PC-9 (cell line): ENCODE data around the gene TDP2. TPM values are rescaled to one million over a fixed set of nuclear protein-coding genes. Genes with fewer than 3 reads are reported as not detected.
"Not testable (repeated sequence)": the region's sequence is repeated elsewhere in the genome, so short reads cannot be mapped to it uniquely, and the experiment has no call there.

ENCODE experiments used
- BruUV-seq: library from RNA; stranded (reverse); fragments of 400-500 nt; replicated peaks from 2 replicates; lab custom pipeline; 2021; lab: Mats Ljungman, UMichigan
- CTCF ChIA-PET: fragments of 300-600 bp; sonication (Branson Sonifier 250); formaldehyde crosslinking; loops from one replicate; lab custom pipeline; 2022; ENCODE audit warnings: antibody characterized with exemption; lab: Charles Lee
- POLR2A ChIA-PET: fragments of 300-600 bp; sonication (Branson Sonifier 250); formaldehyde crosslinking; loops from one replicate; lab custom pipeline; 2022; ENCODE audit warnings: antibody characterized with exemption; ENCODE audit not compliant: unreplicated experiment; lab: Charles Lee
- DNase-seq, 2 experiments: peaks; one replicate each; pipeline versions ENCODE4 v3.0.0 to v3.0.0-alpha.2; 2015 to 2022; ENCODE audit warnings: mixed read lengths in 1 of 2
- H2AFZ ChIP-seq: fragments of 200-600 bp; sonication (generic); 2 replicates; pipeline ENCODE4 v1.8.1; 2017; ENCODE audit warnings: antibody characterized with exemption
- H3F3A ChIP-seq: fragments of 200-600 bp; sonication (generic); 2 replicates; pipeline ENCODE4 v1.8.1; 2017; ENCODE audit warnings: antibody characterized with exemption, mild to moderate bottlenecking, low read depth; ENCODE audit not compliant: insufficient read depth
- H3K27ac ChIP-seq: fragments of 200-600 bp; sonication (generic); 2 replicates; pipeline ENCODE4 v1.6.1; 2016; ENCODE audit warnings: mixed run types
- H3K27me3 ChIP-seq: fragments of 200-600 bp; sonication (generic); 2 replicates; pipeline ENCODE4 v1.6.1; 2016; ENCODE audit warnings: low read depth, mixed run types; ENCODE audit not compliant: insufficient read depth
- H3K36me3 ChIP-seq: fragments of 200-600 bp; sonication (generic); 2 replicates; pipeline ENCODE4 v1.6.1; 2016; ENCODE audit warnings: low read depth, mixed run types
- H3K4me1 ChIP-seq: fragments of 200-600 bp; sonication (generic); replicated peaks from 2 replicates; pipeline ENCODE4 v1.6.1; 2016; ENCODE audit warnings: mixed run types; ENCODE audit not compliant: insufficient read depth
- H3K4me2 ChIP-seq: fragments of 200-600 bp; sonication (generic); 2 replicates; pipeline ENCODE4 v1.6.1; 2017; ENCODE audit warnings: mixed run types
- H3K4me3 ChIP-seq: fragments of 200-600 bp; sonication (generic); 2 replicates; pipeline ENCODE4 v1.6.1; 2016; ENCODE audit warnings: mixed run types
- H3K79me2 ChIP-seq: fragments of 200-600 bp; sonication (generic); 2 replicates; pipeline ENCODE4 v1.6.1; 2017; ENCODE audit warnings: low read depth, mixed run types
- H3K9me2 ChIP-seq: fragments of 200-600 bp; sonication (generic); 2 replicates; pipeline ENCODE4 v1.8.1; 2017; ENCODE audit warnings: mild to moderate bottlenecking; ENCODE audit not compliant: insufficient read depth
- H3K9me3 ChIP-seq: fragments of 200-600 bp; sonication (generic); 2 replicates; pipeline ENCODE4 v1.8.1; 2016; ENCODE audit warnings: low read depth; ENCODE audit not compliant: insufficient read depth
- H4K20me1 ChIP-seq: fragments of 200-600 bp; sonication (generic); 2 replicates; pipeline ENCODE4 v1.8.1; 2017; ENCODE audit not compliant: insufficient read depth
- CTCF ChIP-seq: fragments of 200-600 bp; sonication (generic); conservative IDR thresholded peaks from 2 replicates; pipeline ENCODE4 v1.6.1; 2017; ENCODE audit warnings: mixed run types, antibody characterized with exemption, mild to moderate bottlenecking, moderate library complexity
- EZH2 ChIP-seq: fragments of 200-600 bp; sonication (generic); IDR thresholded peaks from 2 replicates; pipeline ENCODE4 v1.8.0; 2017; ENCODE audit warnings: antibody characterized with exemption, low read depth
- intact Hi-C: fragments of 100-400 bp; cut with micrococcal nuclease; formaldehyde crosslinking; loops from one replicate; pipeline ENCODE4 v1.10.0; 2022; ENCODE audit not compliant: unreplicated experiment
- total RNA-seq: library from RNA; stranded (reverse); gene quantifications from 2 replicates; pipeline ENCODE4 v1.2.3, GENCODE V29; 2021

Gene TDP2
- total RNA-seq, 1 experiment from 2014 or later, result 95.8 TPM

GRCh38 chr6:24686408-24686807, 19.7 kb upstream of the TDP2 start:
- Histone ChIP-seq H3F3A (no peaks in the 10 kb centered on the region), H3K27ac (peak overlapping the region; percentile 23; the same call in 1 of the 2 replicates), H3K4me3 (no peak overlapping the region), H3K27me3 (no peaks in the 10 kb centered on the region), H3K4me2 (no peak overlapping the region; the same call in 1 of the 2 replicates), H3K9me2 (peaks cover 5% of the 10 kb centered on the region; the same call in 1 of the 2 replicates), H3K79me2 (no peaks in the 10 kb centered on the region), H3K9me3 (no peaks in the 10 kb centered on the region), H4K20me1 (no peaks in the 10 kb centered on the region), H3K36me3 (0 out of 2 replicates have a peak, but pooled peaks cover 4% of the 10 kb centered on the region), H2AFZ (no peak overlapping the region), H3K4me1 (peaks cover 11% of the 10 kb centered on the region)
- ChIA-PET CTCF (no interaction called here), POLR2A (no interaction called here)
- TF ChIP-seq EZH2 (no peak), CTCF (no peak)
- DNase-seq, result no peak
- intact Hi-C loops, result no loop called here
- BruUV-seq, result no TSS peak

- no peaks in the 10 kb centered on the region for H3K9me3 ChIP-seq
- H3K9me2 ChIP-seq, result peaks cover 5% of the 10 kb centered on the region; the same call in 1 of the 2 replicates
- H3K36me3 ChIP-seq, result 0 out of 2 replicates have a peak, but pooled peaks cover 4% of the 10 kb centered on the region
- no TSS peak for BruUV-seq
- intact Hi-C loops, result no loop called here
- no peak overlapping the region for H3K4me3 ChIP-seq
- H4K20me1 ChIP-seq, result no peaks in the 10 kb centered on the region
- no peak overlapping the region for H3K27ac ChIP-seq
- no peak overlapping the region for H2AFZ ChIP-seq
- DNase-seq, result no peak
- ChIA-PET CTCF (interaction anchor here (0.6 kb wide), 1 partner anchor 223 kb away, joined by 4 read pairs; no protein-coding TSS in a partner anchor), POLR2A (no interaction called here)
- no peak overlapping the region for H3K4me2 ChIP-seq
- no peak for TF ChIP-seq CTCF
- no peak for TF ChIP-seq EZH2
- no peaks in the 10 kb centered on the region for H3K27me3 ChIP-seq
- H3K4me1 ChIP-seq, result peaks cover 11% of the 10 kb centered on the region
- no peaks in the 10 kb centered on the region for H3K79me2 ChIP-seq
- no peaks in the 10 kb centered on the region for H3F3A ChIP-seq
These were observed 16.9 kb upstream of the TDP2 start for GRCh38 chr6:24683297-24684296.

- CTCF ChIA-PET, result no interaction called here
- H3K4me1 ChIP-seq, result no peaks in the 10 kb centered on the region
- H3K9me2 ChIP-seq, result no peaks in the 10 kb centered on the region
- no peak for DNase-seq
- TF ChIP-seq CTCF (no peak), EZH2 (no peak)
- no peaks in the 10 kb centered on the region for H4K20me1 ChIP-seq
- H3K4me3 ChIP-seq, result no peak overlapping the region
- H2AFZ ChIP-seq, result no peak overlapping the region
- POLR2A ChIA-PET, result no interaction called here
- no peaks in the 10 kb centered on the region for H3K9me3 ChIP-seq
- no peak overlapping the region for H3K27ac ChIP-seq
- no peaks in the 10 kb centered on the region for H3K36me3 ChIP-seq
- BruUV-seq, result no TSS peak
- intact Hi-C loops, result no loop called here
- H3K27me3 ChIP-seq, result no peaks in the 10 kb centered on the region
- no peaks in the 10 kb centered on the region for H3F3A ChIP-seq
- no peak overlapping the region for H3K4me2 ChIP-seq
- no peaks in the 10 kb centered on the region for H3K79me2 ChIP-seq
These were observed 13.9 kb upstream of the TDP2 start for GRCh38 chr6:24680582-24680981.

GRCh38 chr6:24678792-24679352, 12.2 kb upstream of the TDP2 start:
- CTCF ChIA-PET, H3K4me2 ChIP-seq, intact Hi-C loops: not testable (repeated sequence)

More at GRCh38 chr6:24678792-24679352, 12.2 kb upstream of the TDP2 start:
- H3K9me2 ChIP-seq, H3K36me3 ChIP-seq, DNase-seq, H3F3A ChIP-seq, POLR2A ChIA-PET, H3K27ac ChIP-seq, BruUV-seq, H4K20me1 ChIP-seq, H3K9me3 ChIP-seq, H3K79me2 ChIP-seq, H3K4me3 ChIP-seq, H3K27me3 ChIP-seq, H3K4me1 ChIP-seq, H2AFZ ChIP-seq: not testable (repeated sequence)
